ENCODE measurements around the gene SELE.

DNA sequence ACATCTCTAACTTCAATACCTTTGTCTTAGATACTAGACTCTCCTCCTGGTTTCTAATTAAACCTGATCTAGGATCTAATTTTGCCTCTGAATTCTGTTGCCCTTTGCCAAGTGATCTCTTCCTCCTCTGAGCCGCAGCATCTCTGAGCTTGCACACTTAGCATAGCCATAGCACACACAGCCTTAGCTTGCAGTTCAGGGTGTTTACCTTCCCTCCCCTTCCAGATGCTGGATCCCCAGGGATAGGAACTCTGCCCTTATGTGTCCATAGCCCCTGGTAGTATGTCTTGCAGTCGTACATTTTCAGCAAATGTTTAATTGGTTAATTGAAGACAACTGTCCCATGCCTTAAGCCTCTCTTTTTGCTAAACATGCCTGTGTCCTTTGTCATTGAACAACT is 52.7 kb downstream of the SELE start:
- TF ChIP-seq, protein P1, sequence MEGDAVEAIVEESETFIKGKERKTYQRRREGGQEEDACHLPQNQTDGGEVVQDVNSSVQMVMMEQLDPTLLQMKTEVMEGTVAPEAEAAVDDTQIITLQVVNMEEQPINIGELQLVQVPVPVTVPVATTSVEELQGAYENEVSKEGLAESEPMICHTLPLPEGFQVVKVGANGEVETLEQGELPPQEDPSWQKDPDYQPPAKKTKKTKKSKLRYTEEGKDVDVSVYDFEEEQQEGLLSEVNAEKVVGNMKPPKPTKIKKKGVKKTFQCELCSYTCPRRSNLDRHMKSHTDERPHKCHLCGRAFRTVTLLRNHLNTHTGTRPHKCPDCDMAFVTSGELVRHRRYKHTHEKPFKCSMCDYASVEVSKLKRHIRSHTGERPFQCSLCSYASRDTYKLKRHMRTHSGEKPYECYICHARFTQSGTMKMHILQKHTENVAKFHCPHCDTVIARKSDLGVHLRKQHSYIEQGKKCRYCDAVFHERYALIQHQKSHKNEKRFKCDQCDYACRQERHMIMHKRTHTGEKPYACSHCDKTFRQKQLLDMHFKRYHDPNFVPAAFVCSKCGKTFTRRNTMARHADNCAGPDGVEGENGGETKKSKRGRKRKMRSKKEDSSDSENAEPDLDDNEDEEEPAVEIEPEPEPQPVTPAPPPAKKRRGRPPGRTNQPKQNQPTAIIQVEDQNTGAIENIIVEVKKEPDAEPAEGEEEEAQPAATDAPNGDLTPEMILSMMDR (IDR thresholded peaks at IDR 0.05; ENCODE audit: low read length), result no peak
- TF ChIP-seq EZH2 (optimal IDR thresholded peaks at IDR 0.05; ENCODE audit: low read depth, low read length), result no peak
